ENCODE data around the gene MDN1. TPM values are rescaled to one million over a fixed set of nuclear protein-coding genes. Genes with fewer than 3 reads are reported as not detected.

The MDN1 gene
- total RNA-seq, 1 experiment from 2014 or later: 20.5 TPM

- Histone ChIP-seq H2AFZ (ENCODE audit: low read length) (no peak overlapping the region), H3K27ac (ENCODE audit: low read length) (no peak overlapping the region), H3K9me3 (ENCODE audit: low read length) (no peaks in the 10 kb centered on the region), H3K79me2 (ENCODE audit: low read length) (no peaks in the 10 kb centered on the region), H3K4me1 (ENCODE audit: insufficient read depth, low read length) (no peaks in the 10 kb centered on the region), H3K4me3 (ENCODE audit: low read length) (no peak overlapping the region), H3F3A (ENCODE audit: low read length, unreplicated experiment) (no peaks in the 10 kb centered on the region), H4K20me1 (ENCODE audit: low read length) (no peaks in the 10 kb centered on the region), H3K9me2 (replicated peaks; ENCODE audit: low read length) (no peaks in the 10 kb centered on the region), H3K36me3 (ENCODE audit: low read depth, low read length) (no peaks in the 10 kb centered on the region), H3K4me2 (ENCODE audit: low read length) (no peak overlapping the region), H3K27me3 (ENCODE audit: low read length) (no peaks in the 10 kb centered on the region), H3K9ac (ENCODE audit: low read length) (no peak overlapping the region)
- DNase-seq: no peak
- intact Hi-C loops (cut with micrococcal nuclease): no loop called here
- POLR2A ChIA-PET (ENCODE audit: unreplicated experiment): no interaction called here
- TF ChIP-seq EZH2phosphoT487 (IDR thresholded peaks at IDR 0.05; ENCODE audit: borderline replicate concordance, low read length) (no peak), EZH2 (IDR thresholded peaks at IDR 0.05; ENCODE audit: low read length, unreplicated experiment) (no peak)
- CTCF ChIA-PET: no interaction called here
- ATAC-seq: no peak
- no TSS peak for BruUV-seq (replicated peaks)
Measured at GRCh38 chr6:89605861-89606260, 213.7 kb downstream of the MDN1 start.

DNA sequence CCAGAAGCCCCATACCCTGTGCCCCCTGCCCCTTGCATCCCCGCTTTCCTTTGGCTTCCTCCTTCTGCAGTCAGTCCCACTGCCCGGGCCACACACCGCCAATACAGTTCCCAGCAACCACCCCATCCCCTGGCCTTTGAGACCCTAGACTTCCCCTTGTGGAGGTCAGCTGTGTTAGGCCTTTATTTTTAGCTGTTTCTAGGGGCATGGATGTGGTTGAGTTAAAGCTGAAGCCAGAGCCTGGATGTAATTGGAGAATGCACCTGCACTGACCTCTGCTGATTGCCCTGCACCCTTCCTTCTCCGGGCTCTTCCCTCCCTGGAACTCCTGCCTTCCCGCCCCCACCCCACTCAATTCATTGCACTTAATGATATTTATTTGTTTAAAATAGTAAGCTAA, 214.9 kb downstream of the MDN1 start:
- BruUV-seq (replicated peaks): no TSS peak

GRCh38 chr6:89602166-89602565, 217.4 kb downstream of the MDN1 start:
- DNase-seq (no peak), ATAC-seq (no peak)
- CTCF ChIA-PET: no interaction called here
- no TSS peak for BruUV-seq (replicated peaks)
- no peak overlapping the region for H2AFZ ChIP-seq (ENCODE audit: low read length)
- TF ChIP-seq EZH2 (IDR thresholded peaks at IDR 0.05; ENCODE audit: low read length, unreplicated experiment): no peak
- TF ChIP-seq, protein P1, sequence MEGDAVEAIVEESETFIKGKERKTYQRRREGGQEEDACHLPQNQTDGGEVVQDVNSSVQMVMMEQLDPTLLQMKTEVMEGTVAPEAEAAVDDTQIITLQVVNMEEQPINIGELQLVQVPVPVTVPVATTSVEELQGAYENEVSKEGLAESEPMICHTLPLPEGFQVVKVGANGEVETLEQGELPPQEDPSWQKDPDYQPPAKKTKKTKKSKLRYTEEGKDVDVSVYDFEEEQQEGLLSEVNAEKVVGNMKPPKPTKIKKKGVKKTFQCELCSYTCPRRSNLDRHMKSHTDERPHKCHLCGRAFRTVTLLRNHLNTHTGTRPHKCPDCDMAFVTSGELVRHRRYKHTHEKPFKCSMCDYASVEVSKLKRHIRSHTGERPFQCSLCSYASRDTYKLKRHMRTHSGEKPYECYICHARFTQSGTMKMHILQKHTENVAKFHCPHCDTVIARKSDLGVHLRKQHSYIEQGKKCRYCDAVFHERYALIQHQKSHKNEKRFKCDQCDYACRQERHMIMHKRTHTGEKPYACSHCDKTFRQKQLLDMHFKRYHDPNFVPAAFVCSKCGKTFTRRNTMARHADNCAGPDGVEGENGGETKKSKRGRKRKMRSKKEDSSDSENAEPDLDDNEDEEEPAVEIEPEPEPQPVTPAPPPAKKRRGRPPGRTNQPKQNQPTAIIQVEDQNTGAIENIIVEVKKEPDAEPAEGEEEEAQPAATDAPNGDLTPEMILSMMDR (conservative IDR thresholded peaks at IDR 0.05; ENCODE audit: low read depth, low read length): no peak
- TF ChIP-seq EZH2phosphoT487 (IDR thresholded peaks at IDR 0.05; ENCODE audit: borderline replicate concordance, low read length): no peak
- intact Hi-C loops (cut with micrococcal nuclease): no loop called here
- no peaks in the 10 kb centered on the region for H4K20me1 ChIP-seq (ENCODE audit: low read length)
- no peaks in the 10 kb centered on the region for H3F3A ChIP-seq (ENCODE audit: low read length, unreplicated experiment)
- H3K4me3 ChIP-seq (ENCODE audit: low read length): no peak overlapping the region
- H3K79me2 ChIP-seq (ENCODE audit: low read length): no peaks in the 10 kb centered on the region
- no peaks in the 10 kb centered on the region for H3K9me3 ChIP-seq (ENCODE audit: low read length)
- no peak overlapping the region for H3K27ac ChIP-seq (ENCODE audit: low read length)
- H3K9me2 ChIP-seq (replicated peaks; ENCODE audit: low read length): no peaks in the 10 kb centered on the region
- POLR2A ChIA-PET (ENCODE audit: unreplicated experiment): no interaction called here
- H3K4me2 ChIP-seq (ENCODE audit: low read length): no peak overlapping the region
- H3K4me1 ChIP-seq (ENCODE audit: insufficient read depth, low read length): no peaks in the 10 kb centered on the region
- H3K36me3 ChIP-seq (ENCODE audit: low read depth, low read length): no peaks in the 10 kb centered on the region
- H3K27me3 ChIP-seq (ENCODE audit: low read length): no peaks in the 10 kb centered on the region
- H3K9ac ChIP-seq (ENCODE audit: low read length): no peak overlapping the region

More for the DNA sequence above, 214.9 kb downstream of the MDN1 start:
- DNase-seq: no peak
- no peaks in the 10 kb centered on the region for H3K9me2 ChIP-seq (replicated peaks; ENCODE audit: low read length)
- H3K36me3 ChIP-seq (ENCODE audit: low read depth, low read length): no peaks in the 10 kb centered on the region
- H3K4me1 ChIP-seq (ENCODE audit: insufficient read depth, low read length): no peaks in the 10 kb centered on the region
- no peak for TF ChIP-seq EZH2 (IDR thresholded peaks at IDR 0.05; ENCODE audit: low read length, unreplicated experiment)
- no peak for TF ChIP-seq EZH2phosphoT487 (IDR thresholded peaks at IDR 0.05; ENCODE audit: borderline replicate concordance, low read length)
- TF ChIP-seq, protein P1 (conservative IDR thresholded peaks at IDR 0.05; ENCODE audit: low read depth, low read length): no peak
- no peak overlapping the region for H3K4me3 ChIP-seq (ENCODE audit: low read length)
- intact Hi-C loops (cut with micrococcal nuclease): no loop called here
- no peaks in the 10 kb centered on the region for H3K9me3 ChIP-seq (ENCODE audit: low read length)
- no peak overlapping the region for H3K4me2 ChIP-seq (ENCODE audit: low read length)
- ChIA-PET POLR2A (ENCODE audit: unreplicated experiment) (no interaction called here), CTCF (no interaction called here)
- H3F3A ChIP-seq (ENCODE audit: low read length, unreplicated experiment): no peaks in the 10 kb centered on the region
- no peak for ATAC-seq
- no peak overlapping the region for H3K9ac ChIP-seq (ENCODE audit: low read length)
- no peak overlapping the region for H2AFZ ChIP-seq (ENCODE audit: low read length)
- H3K79me2 ChIP-seq (ENCODE audit: low read length): no peaks in the 10 kb centered on the region
- H4K20me1 ChIP-seq (ENCODE audit: low read length): no peaks in the 10 kb centered on the region
- no peak overlapping the region for H3K27ac ChIP-seq (ENCODE audit: low read length)
- no peaks in the 10 kb centered on the region for H3K27me3 ChIP-seq (ENCODE audit: low read length)
